GM23338 (cell line): Measurements from ENCODE around the gene PHF21A. TPM values are rescaled to one million over a fixed set of nuclear protein-coding genes. Genes with fewer than 3 reads are reported as not detected.

Source experiments
- ATAC-seq: fragments of 200-7000 bp; cut with Tn5 transposase; 3 replicates; pipeline ENCODE4 v1.9.1; 2020
- DNase-seq: peaks from one replicate; pipeline ENCODE4 v3.0.0-alpha.2; 2015; ENCODE audit warnings: low spot score
- H2AFZ ChIP-seq: fragments of 200-600 bp; sonication (generic); 2 replicates; pipeline ENCODE4 v1.8.0; 2016; ENCODE audit warnings: antibody characterized with exemption, mild to moderate bottlenecking, moderate library complexity
- H3F3A ChIP-seq: fragments of 200-600 bp; sonication (generic); replicated peaks from 2 replicates; pipeline ENCODE4 v1.8.0; 2017; ENCODE audit warnings: antibody characterized with exemption, mixed run types, low read depth
- H3K27ac ChIP-seq: fragments of 200-600 bp; sonication (generic); 2 replicates; pipeline ENCODE4 v1.6.1; 2016; ENCODE audit warnings: low read depth
- H3K27me3 ChIP-seq: fragments of 200-600 bp; sonication (generic); 2 replicates; pipeline ENCODE4 v1.8.0; 2016; ENCODE audit warnings: mild to moderate bottlenecking, mixed run types, moderate library complexity; ENCODE audit not compliant: insufficient read depth
- H3K36me3 ChIP-seq: fragments of 200-600 bp; sonication (generic); 2 replicates; pipeline ENCODE4 v1.8.0; 2016; ENCODE audit warnings: mild to moderate bottlenecking; ENCODE audit not compliant: insufficient read depth
- H3K4me1 ChIP-seq: fragments of 200-600 bp; sonication (generic); 2 replicates; pipeline ENCODE4 v1.8.0; 2016; ENCODE audit warnings: mild to moderate bottlenecking, moderate library complexity; ENCODE audit not compliant: insufficient read depth
- H3K4me2 ChIP-seq: fragments of 200-600 bp; sonication (generic); 2 replicates; pipeline ENCODE4 v1.7.1; 2017; ENCODE audit warnings: mixed run types
- H3K4me3 ChIP-seq: fragments of 200-600 bp; sonication (generic); 2 replicates; pipeline ENCODE4 v1.6.1; 2016; ENCODE audit warnings: mixed run types
- H3K79me2 ChIP-seq: fragments of 200-600 bp; sonication (generic); replicated peaks from 2 replicates; pipeline ENCODE4 v1.8.0; 2017; ENCODE audit warnings: mild to moderate bottlenecking; ENCODE audit not compliant: insufficient read depth
- H3K9me2 ChIP-seq: fragments of 200-600 bp; sonication (generic); 2 replicates; pipeline ENCODE4 v1.8.0; 2017; ENCODE audit not compliant: insufficient read depth
- H4K20me1 ChIP-seq: fragments of 200-600 bp; sonication (generic); replicated peaks from 2 replicates; pipeline ENCODE4 v1.8.0; 2017; ENCODE audit warnings: mild to moderate bottlenecking; ENCODE audit not compliant: insufficient read depth
- H3K27ac Mint-ChIP-seq: 2 replicates; pipeline ENCODE4 v1.8.0; 2020; ENCODE audit warnings: inconsistent platforms, mild to moderate bottlenecking, moderate library complexity, mixed read lengths
- H3K27me3 Mint-ChIP-seq: 3 replicates; pipeline ENCODE4 v1.8.0; 2022; ENCODE audit warnings: low read depth, mild to moderate bottlenecking, moderate library complexity, mixed read lengths, inconsistent platforms; ENCODE audit not compliant: insufficient read depth, poor library complexity
- H3K36me3 Mint-ChIP-seq: 3 replicates; pipeline ENCODE4 v1.8.0; 2021; ENCODE audit warnings: low read depth, mild to moderate bottlenecking, inconsistent platforms, moderate library complexity, mixed read lengths
- H3K4me1 Mint-ChIP-seq: 3 replicates; pipeline ENCODE4 v1.8.0; 2020; ENCODE audit warnings: mild to moderate bottlenecking, inconsistent platforms, mixed read lengths
- H3K4me3 Mint-ChIP-seq: 3 replicates; pipeline ENCODE4 v1.8.0; 2021; ENCODE audit warnings: moderate library complexity, mild to moderate bottlenecking, inconsistent platforms, mixed read lengths
- H3K9me3 Mint-ChIP-seq: 3 replicates; pipeline ENCODE4 v1.8.0; 2020; ENCODE audit warnings: moderate library complexity, mild to moderate bottlenecking, inconsistent platforms, mixed read lengths
- CREB1 ChIP-seq: fragments of 250-450 bp; sonication (Bioruptor Pico); IDR thresholded peaks from 2 replicates; pipeline ENCODE4 v1.5.0; 2020; ENCODE audit warnings: low read depth, mild to moderate bottlenecking, moderate library complexity
- EZH2 ChIP-seq: fragments of 200-600 bp; sonication (generic); IDR thresholded peaks from one replicate; pipeline ENCODE4 v1.8.0; 2017; ENCODE audit warnings: antibody characterized with exemption, mild to moderate bottlenecking, low read depth; ENCODE audit not compliant: unreplicated experiment
- EZH2phosphoT487 ChIP-seq: fragments of 200-600 bp; sonication (generic); IDR thresholded peaks from one replicate; pipeline ENCODE4 v1.8.1; 2018; ENCODE audit warnings: antibody characterized with exemption; ENCODE audit not compliant: unreplicated experiment
- JUNB ChIP-seq: IDR thresholded peaks from one replicate; pipeline ENCODE4 v1.6.1; 2016; ENCODE audit warnings: antibody characterized with exemption; ENCODE audit not compliant: unreplicated experiment
- NANOG ChIP-seq: IDR thresholded peaks from 2 replicates; pipeline ENCODE4 v1.6.1; 2016; ENCODE audit warnings: antibody characterized with exemption, borderline replicate concordance
- POLR2AphosphoS5 ChIP-seq: IDR thresholded peaks from 2 replicates; pipeline ENCODE4 v1.6.1; 2016; ENCODE audit warnings: antibody characterized with exemption, low read depth
- STAT1 ChIP-seq: IDR thresholded peaks from one replicate; pipeline ENCODE4 v1.6.1; 2016; ENCODE audit warnings: antibody characterized with exemption; ENCODE audit not compliant: unreplicated experiment
- ZNF114 ChIP-seq: fragments of 250-450 bp; sonication (Bioruptor Pico); IDR thresholded peaks from 2 replicates; pipeline ENCODE4 v1.5.0; 2020; ENCODE audit warnings: mild to moderate bottlenecking, moderate library complexity
- ZNF331 ChIP-seq: fragments of 250-450 bp; sonication (Bioruptor Pico); IDR thresholded peaks from 2 replicates; pipeline ENCODE4 v1.5.0; 2020; ENCODE audit warnings: low read depth, mild to moderate bottlenecking, moderate library complexity
- polyA plus RNA-seq: library from polyadenylated mRNA; unstranded; fragments of >200 nt; fragmentation: Nextera tagmentation; extraction: Ambion mirVana; gene quantifications from 2 replicates; pipeline ENCODE4 v1.2.1, GENCODE V29; 2016
- total RNA-seq: library from RNA; depleted of rRNA; stranded (reverse); fragments of >200 nt; shearing (Covaris generic); gene quantifications from 2 replicates; pipeline ENCODE4 v1.2.3, GENCODE V29; 2014
- TF ChIP-seq, protein P1 (sequence below): fragments of 250-450 bp; sonication (Bioruptor Pico); IDR thresholded peaks from 2 replicates; pipeline ENCODE4 v1.5.0; 2020; ENCODE audit warnings: mild to moderate bottlenecking, moderate library complexity
- TF ChIP-seq, protein P2 (sequence below), 2 experiments: fragments of 200-600 bp in 1 of 2; sonication (generic) in 1 of 2; conservative IDR thresholded peaks; 2 replicates each; pipeline versions ENCODE4 v1.5.1 to v1.6.1; 2016 to 2017; ENCODE audit warnings: antibody characterized with exemption in 2 of 2, low read depth in 2 of 2, mild to moderate bottlenecking in 2 of 2, moderate library complexity in 1 of 2
- TF ChIP-seq, protein P3 (sequence below): IDR thresholded peaks from 2 replicates; pipeline ENCODE4 v1.6.1; 2016; ENCODE audit warnings: antibody characterized with exemption
- TF ChIP-seq, protein P4 (sequence below): IDR thresholded peaks from one replicate; pipeline ENCODE4 v1.6.1; 2018; ENCODE audit warnings: antibody characterized with exemption; ENCODE audit not compliant: unreplicated experiment

PHF21A gene
- total and polyA plus RNA-seq, 2 experiments from 2014 or later: 21.7 to 23.6 TPM

DNA sequence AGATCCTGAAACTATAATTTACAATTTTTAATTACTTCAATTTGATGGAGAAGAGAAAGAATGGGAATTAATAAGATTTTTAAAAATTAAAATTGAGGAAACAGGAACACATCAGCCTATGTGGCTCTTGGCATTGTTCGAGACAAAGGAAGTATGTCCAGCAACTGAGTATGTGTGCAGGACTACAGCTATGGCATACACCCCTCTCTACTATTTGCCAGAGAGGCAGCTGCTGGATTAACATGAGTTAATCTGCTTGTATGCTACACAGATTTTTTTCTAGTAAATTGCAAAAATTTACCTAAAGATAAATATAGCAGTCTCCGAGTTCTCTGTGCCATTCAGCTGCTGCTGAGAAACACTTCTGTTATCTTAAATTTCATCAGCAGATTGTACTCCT is 70.6 kb downstream of the PHF21A start:
- Histone ChIP-seq H3K27me3 (no peaks in the 10 kb centered on the region), H3K9me2 (no peaks in the 10 kb centered on the region), H3F3A (no peaks in the 10 kb centered on the region), H3K4me2 (peak overlapping the region; percentile 33), H4K20me1 (no peaks in the 10 kb centered on the region), H3K79me2 (no peaks in the 10 kb centered on the region), H3K4me1 (peaks cover 62% of the 10 kb centered on the region), H3K4me3 (no peak overlapping the region), H2AFZ (no peak overlapping the region), H3K36me3 (no peaks in the 10 kb centered on the region), H3K27ac (peak overlapping the region; percentile 88; the same call in 1 of the 2 replicates)
- Mint-ChIP-seq H3K4me3 (peak overlapping the region; percentile 46; the same call in 1 of the 3 replicates), H3K27ac (peak overlapping the region; percentile 89), H3K4me1 (peaks cover 78% of the 10 kb centered on the region), H3K27me3 (peaks cover 6% of the 10 kb centered on the region), H3K36me3 (peaks cover 11% of the 10 kb centered on the region; the same call in 2 of the 3 replicates), H3K9me3 (no peaks in the 10 kb centered on the region)
- DNase-seq (no peak), ATAC-seq (no peak)
- TF ChIP-seq, protein P1, sequence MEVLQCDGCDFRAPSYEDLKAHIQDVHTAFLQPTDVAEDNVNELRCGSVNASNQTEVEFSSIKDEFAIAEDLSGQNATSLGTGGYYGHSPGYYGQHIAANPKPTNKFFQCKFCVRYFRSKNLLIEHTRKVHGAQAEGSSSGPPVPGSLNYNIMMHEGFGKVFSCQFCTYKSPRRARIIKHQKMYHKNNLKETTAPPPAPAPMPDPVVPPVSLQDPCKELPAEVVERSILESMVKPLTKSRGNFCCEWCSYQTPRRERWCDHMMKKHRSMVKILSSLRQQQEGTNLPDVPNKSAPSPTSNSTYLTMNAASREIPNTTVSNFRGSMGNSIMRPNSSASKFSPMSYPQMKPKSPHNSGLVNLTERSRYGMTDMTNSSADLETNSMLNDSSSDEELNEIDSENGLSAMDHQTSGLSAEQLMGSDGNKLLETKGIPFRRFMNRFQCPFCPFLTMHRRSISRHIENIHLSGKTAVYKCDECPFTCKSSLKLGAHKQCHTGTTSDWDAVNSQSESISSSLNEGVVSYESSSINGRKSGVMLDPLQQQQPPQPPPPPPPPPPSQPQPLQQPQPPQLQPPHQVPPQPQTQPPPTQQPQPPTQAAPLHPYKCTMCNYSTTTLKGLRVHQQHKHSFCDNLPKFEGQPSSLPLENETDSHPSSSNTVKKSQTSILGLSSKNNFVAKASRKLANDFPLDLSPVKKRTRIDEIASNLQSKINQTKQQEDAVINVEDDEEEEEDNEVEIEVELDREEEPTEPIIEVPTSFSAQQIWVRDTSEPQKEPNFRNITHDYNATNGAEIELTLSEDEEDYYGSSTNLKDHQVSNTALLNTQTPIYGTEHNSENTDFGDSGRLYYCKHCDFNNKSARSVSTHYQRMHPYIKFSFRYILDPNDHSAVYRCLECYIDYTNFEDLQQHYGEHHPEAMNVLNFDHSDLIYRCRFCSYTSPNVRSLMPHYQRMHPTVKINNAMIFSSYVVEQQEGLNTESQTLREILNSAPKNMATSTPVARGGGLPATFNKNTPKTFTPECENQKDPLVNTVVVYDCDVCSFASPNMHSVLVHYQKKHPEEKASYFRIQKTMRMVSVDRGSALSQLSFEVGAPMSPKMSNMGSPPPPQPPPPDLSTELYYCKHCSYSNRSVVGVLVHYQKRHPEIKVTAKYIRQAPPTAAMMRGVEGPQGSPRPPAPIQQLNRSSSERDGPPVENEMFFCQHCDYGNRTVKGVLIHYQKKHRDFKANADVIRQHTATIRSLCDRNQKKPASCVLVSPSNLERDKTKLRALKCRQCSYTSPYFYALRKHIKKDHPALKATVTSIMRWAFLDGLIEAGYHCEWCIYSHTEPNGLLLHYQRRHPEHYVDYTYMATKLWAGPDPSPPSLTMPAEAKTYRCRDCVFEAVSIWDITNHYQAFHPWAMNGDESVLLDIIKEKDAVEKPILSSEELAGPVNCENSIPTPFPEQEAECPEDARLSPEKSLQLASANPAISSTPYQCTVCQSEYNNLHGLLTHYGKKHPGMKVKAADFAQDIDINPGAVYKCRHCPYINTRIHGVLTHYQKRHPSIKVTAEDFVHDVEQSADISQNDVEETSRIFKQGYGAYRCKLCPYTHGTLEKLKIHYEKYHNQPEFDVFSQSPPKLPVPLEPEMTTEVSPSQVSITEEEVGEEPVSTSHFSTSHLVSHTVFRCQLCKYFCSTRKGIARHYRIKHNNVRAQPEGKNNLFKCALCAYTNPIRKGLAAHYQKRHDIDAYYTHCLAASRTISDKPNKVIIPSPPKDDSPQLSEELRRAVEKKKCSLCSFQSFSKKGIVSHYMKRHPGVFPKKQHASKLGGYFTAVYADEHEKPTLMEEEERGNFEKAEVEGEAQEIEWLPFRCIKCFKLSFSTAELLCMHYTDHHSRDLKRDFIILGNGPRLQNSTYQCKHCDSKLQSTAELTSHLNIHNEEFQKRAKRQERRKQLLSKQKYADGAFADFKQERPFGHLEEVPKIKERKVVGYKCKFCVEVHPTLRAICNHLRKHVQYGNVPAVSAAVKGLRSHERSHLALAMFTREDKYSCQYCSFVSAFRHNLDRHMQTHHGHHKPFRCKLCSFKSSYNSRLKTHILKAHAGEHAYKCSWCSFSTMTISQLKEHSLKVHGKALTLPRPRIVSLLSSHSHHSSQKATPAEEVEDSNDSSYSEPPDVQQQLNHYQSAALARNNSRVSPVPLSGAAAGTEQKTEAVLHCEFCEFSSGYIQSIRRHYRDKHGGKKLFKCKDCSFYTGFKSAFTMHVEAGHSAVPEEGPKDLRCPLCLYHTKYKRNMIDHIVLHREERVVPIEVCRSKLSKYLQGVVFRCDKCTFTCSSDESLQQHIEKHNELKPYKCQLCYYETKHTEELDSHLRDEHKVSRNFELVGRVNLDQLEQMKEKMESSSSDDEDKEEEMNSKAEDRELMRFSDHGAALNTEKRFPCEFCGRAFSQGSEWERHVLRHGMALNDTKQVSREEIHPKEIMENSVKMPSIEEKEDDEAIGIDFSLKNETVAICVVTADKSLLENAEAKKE (CRISPR knock-in tag): no peak
- TF ChIP-seq EZH2phosphoT487 (no peak), POLR2AphosphoS5 (no peak), JUNB (no peak), ZNF114 (no peak), NANOG (no peak), ZNF331 (CRISPR knock-in tag) (no peak), EZH2 (no peak), STAT1 (no peak), CREB1 (CRISPR knock-in tag) (no peak)
- TF ChIP-seq, protein P2, sequence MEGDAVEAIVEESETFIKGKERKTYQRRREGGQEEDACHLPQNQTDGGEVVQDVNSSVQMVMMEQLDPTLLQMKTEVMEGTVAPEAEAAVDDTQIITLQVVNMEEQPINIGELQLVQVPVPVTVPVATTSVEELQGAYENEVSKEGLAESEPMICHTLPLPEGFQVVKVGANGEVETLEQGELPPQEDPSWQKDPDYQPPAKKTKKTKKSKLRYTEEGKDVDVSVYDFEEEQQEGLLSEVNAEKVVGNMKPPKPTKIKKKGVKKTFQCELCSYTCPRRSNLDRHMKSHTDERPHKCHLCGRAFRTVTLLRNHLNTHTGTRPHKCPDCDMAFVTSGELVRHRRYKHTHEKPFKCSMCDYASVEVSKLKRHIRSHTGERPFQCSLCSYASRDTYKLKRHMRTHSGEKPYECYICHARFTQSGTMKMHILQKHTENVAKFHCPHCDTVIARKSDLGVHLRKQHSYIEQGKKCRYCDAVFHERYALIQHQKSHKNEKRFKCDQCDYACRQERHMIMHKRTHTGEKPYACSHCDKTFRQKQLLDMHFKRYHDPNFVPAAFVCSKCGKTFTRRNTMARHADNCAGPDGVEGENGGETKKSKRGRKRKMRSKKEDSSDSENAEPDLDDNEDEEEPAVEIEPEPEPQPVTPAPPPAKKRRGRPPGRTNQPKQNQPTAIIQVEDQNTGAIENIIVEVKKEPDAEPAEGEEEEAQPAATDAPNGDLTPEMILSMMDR (conservative IDR thresholded peaks at IDR 0.05; ENCODE audit: low read depth in 2 of 2): no peak
- TF ChIP-seq, protein P3, sequence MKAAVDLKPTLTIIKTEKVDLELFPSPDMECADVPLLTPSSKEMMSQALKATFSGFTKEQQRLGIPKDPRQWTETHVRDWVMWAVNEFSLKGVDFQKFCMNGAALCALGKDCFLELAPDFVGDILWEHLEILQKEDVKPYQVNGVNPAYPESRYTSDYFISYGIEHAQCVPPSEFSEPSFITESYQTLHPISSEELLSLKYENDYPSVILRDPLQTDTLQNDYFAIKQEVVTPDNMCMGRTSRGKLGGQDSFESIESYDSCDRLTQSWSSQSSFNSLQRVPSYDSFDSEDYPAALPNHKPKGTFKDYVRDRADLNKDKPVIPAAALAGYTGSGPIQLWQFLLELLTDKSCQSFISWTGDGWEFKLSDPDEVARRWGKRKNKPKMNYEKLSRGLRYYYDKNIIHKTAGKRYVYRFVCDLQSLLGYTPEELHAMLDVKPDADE: no peak
- TF ChIP-seq, protein P4, sequence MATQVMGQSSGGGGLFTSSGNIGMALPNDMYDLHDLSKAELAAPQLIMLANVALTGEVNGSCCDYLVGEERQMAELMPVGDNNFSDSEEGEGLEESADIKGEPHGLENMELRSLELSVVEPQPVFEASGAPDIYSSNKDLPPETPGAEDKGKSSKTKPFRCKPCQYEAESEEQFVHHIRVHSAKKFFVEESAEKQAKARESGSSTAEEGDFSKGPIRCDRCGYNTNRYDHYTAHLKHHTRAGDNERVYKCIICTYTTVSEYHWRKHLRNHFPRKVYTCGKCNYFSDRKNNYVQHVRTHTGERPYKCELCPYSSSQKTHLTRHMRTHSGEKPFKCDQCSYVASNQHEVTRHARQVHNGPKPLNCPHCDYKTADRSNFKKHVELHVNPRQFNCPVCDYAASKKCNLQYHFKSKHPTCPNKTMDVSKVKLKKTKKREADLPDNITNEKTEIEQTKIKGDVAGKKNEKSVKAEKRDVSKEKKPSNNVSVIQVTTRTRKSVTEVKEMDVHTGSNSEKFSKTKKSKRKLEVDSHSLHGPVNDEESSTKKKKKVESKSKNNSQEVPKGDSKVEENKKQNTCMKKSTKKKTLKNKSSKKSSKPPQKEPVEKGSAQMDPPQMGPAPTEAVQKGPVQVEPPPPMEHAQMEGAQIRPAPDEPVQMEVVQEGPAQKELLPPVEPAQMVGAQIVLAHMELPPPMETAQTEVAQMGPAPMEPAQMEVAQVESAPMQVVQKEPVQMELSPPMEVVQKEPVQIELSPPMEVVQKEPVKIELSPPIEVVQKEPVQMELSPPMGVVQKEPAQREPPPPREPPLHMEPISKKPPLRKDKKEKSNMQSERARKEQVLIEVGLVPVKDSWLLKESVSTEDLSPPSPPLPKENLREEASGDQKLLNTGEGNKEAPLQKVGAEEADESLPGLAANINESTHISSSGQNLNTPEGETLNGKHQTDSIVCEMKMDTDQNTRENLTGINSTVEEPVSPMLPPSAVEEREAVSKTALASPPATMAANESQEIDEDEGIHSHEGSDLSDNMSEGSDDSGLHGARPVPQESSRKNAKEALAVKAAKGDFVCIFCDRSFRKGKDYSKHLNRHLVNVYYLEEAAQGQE: no peak
